ENCODE data around the gene MAGI1.

The MAGI1 gene

GRCh38 chr3:65723011-65723410, 315.7 kb downstream of the MAGI1 start:
- TF ChIP-seq POU6F1 (CRISPR knock-in tag; IDR thresholded peaks at IDR 0.05; ENCODE audit: borderline replicate concordance, low read depth) (no peak), ZFP30 (CRISPR knock-in tag; IDR thresholded peaks at IDR 0.05) (no peak), SNAI2 (CRISPR knock-in tag; IDR thresholded peaks at IDR 0.05) (no peak), CSDC2 (CRISPR knock-in tag; IDR thresholded peaks at IDR 0.05) (no peak), TCF4 (CRISPR knock-in tag; IDR thresholded peaks at IDR 0.05; ENCODE audit: borderline replicate concordance) (no peak), PATZ1 (CRISPR knock-in tag; IDR thresholded peaks at IDR 0.05; ENCODE audit: borderline replicate concordance) (no peak), ZNF8 (CRISPR knock-in tag; IDR thresholded peaks at IDR 0.05) (no peak), ISL1 (CRISPR knock-in tag; IDR thresholded peaks at IDR 0.05) (no peak), TSHZ2 (CRISPR knock-in tag; IDR thresholded peaks at IDR 0.05) (no peak), ZC3H10 (CRISPR knock-in tag; IDR thresholded peaks at IDR 0.05) (no peak), CREB5 (CRISPR knock-in tag; IDR thresholded peaks at IDR 0.05; ENCODE audit: low read depth) (no peak), ESRRG (CRISPR knock-in tag; IDR thresholded peaks at IDR 0.05) (no peak), CSRNP3 (CRISPR knock-in tag; IDR thresholded peaks at IDR 0.05) (no peak), PPARA (CRISPR knock-in tag; IDR thresholded peaks at IDR 0.05; ENCODE audit: borderline replicate concordance) (no peak), ZNF70 (CRISPR knock-in tag; IDR thresholded peaks at IDR 0.05) (no peak)
- no peak for ATAC-seq

GRCh38 chr3:65720989-65721737, 317.6 kb downstream of the MAGI1 start:
- TF ChIP-seq TOX (CRISPR knock-in tag; IDR thresholded peaks at IDR 0.05; ENCODE audit: borderline replicate concordance), result no peak
- TF ChIP-seq PATZ1 (CRISPR knock-in tag; IDR thresholded peaks at IDR 0.05; ENCODE audit: borderline replicate concordance), result no peak
- ATAC-seq, result no peak

GRCh38 chr3:65719639-65720038, 319.1 kb downstream of the MAGI1 start:
- peak; percentile 56; the same call in 2 of the 3 replicates for ATAC-seq
